GM12878 (cell line): Measurements from ENCODE around the gene FOXP1. TPM values are rescaled to one million over a fixed set of nuclear protein-coding genes. Genes with fewer than 3 reads are reported as not detected.

Source experiments
- HSF1 ChIP-seq: fragments of 150-350 bp; IDR thresholded peaks from 2 replicates; pipeline ENCODE4 v1.6.1; 2014; ENCODE audit warnings: mild to moderate bottlenecking, low read depth, low read length
- NFXL1 ChIP-seq: fragments of 450-650 bp; IDR thresholded peaks from 2 replicates; pipeline ENCODE4 v1.6.1; 2017; ENCODE audit warnings: antibody characterized with exemption, mild to moderate bottlenecking, borderline replicate concordance
- RCOR1 ChIP-seq: conservative IDR thresholded peaks from 2 replicates; pipeline ENCODE4 v1.6.1; 2012; ENCODE audit warnings: low read depth, low read length, improper control_type of control experiment
- RELA ChIP-seq: fragments of 450-650 bp; IDR thresholded peaks from 2 replicates; pipeline ENCODE4 v1.8.0; 2014; ENCODE audit warnings: borderline replicate concordance; ENCODE audit not compliant: partially characterized antibody
- ZNF274 ChIP-seq: IDR thresholded peaks from one replicate; pipeline ENCODE4 v1.8.0; 2011; ENCODE audit not compliant: insufficient read length, insufficient read depth
- polyA plus RNA-seq, 11 experiments: library from polyadenylated mRNA; depleted of rRNA in 4 of 11; unstranded in 6 of 11; stranded (reverse) in 5 of 11; fragments of >200 nt; fragmentation: Nextera tagmentation in 4 of 11; fragmentation: Illumina TruSeq in 1 of 11; extraction: Ambion mirVana in 4 of 11; extraction: Trizol in 1 of 11; gene quantifications; 1 replicate in 1 of 11; 2 replicates in 10 of 11; pipeline versions ENCODE4 v1.2.1 to v1.2.3, GENCODE V29; 2011 to 2016; ENCODE audit warnings: inconsistent platforms in 2 of 11, missing spikeins in 2 of 11, low read depth in 1 of 11
- total RNA-seq, 4 experiments: library from RNA; depleted of rRNA in 3 of 4; stranded (reverse); fragments of >200 nt in 3 of 4; fragmentation: Illumina TruSeq in 1 of 4; extraction: Trizol in 1 of 4; gene quantifications; 2 replicates each; pipeline versions ENCODE4 v1.2.1 to v1.2.3, GENCODE V29; 2013 to 2021
- TF ChIP-seq, protein P1 (sequence below): fragments of 450-650 bp; IDR thresholded peaks from 2 replicates; pipeline ENCODE4 v1.6.1; 2018; ENCODE audit warnings: mild to moderate bottlenecking, low read depth, moderate library complexity; ENCODE audit not compliant: partially characterized antibody
- TF ChIP-seq, protein P2 (sequence below): fragments of 450-650 bp; IDR thresholded peaks from 2 replicates; pipeline ENCODE4 v1.6.1; 2016; ENCODE audit warnings: mild to moderate bottlenecking
- TF ChIP-seq, protein P3 (sequence below), 3 experiments: IDR thresholded peaks in 2 of 3; conservative IDR thresholded peaks in 1 of 3; 2 replicates each; pipeline ENCODE4 v1.5.1; 2011; ENCODE audit warnings: low read depth in 3 of 3, low read length in 3 of 3, mild to moderate bottlenecking in 3 of 3, control low read depth in 2 of 3, moderate library complexity in 2 of 3, inconsistent platforms in 1 of 3, mixed read lengths in 1 of 3; ENCODE audit not compliant: control insufficient read depth in 2 of 3, insufficient read depth in 1 of 3; ENCODE audit errors: extremely low read depth in 1 of 3

The FOXP1 gene
- total and polyA plus RNA-seq, 10 of the 15 experiments (the other 5 are each of a cell fraction or from before 2014, with no cell fraction given): 0.05 to 1.6 (median 0.20) TPM; not detected in 1

DNA sequence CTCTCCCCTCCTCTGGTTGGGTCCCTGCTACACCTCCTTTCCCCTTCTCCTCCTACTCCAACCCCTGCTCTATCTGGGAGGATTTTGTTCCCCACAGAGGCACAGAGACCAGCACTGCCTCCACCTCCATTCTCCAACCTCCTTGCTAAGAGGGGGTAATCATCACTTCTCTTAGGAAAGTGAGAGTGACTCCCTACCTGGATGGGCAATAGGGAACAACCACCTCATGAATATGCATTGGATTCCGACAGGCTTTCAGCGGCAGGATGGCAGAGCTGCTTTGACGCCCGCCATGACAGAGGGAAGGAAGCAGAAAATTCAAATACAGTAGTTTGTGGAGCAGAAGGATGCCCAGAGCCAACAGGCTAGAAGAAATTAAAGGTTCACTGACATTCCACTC is 656.3 kb downstream of the FOXP1 start (continued):
- TF ChIP-seq, protein P1, sequence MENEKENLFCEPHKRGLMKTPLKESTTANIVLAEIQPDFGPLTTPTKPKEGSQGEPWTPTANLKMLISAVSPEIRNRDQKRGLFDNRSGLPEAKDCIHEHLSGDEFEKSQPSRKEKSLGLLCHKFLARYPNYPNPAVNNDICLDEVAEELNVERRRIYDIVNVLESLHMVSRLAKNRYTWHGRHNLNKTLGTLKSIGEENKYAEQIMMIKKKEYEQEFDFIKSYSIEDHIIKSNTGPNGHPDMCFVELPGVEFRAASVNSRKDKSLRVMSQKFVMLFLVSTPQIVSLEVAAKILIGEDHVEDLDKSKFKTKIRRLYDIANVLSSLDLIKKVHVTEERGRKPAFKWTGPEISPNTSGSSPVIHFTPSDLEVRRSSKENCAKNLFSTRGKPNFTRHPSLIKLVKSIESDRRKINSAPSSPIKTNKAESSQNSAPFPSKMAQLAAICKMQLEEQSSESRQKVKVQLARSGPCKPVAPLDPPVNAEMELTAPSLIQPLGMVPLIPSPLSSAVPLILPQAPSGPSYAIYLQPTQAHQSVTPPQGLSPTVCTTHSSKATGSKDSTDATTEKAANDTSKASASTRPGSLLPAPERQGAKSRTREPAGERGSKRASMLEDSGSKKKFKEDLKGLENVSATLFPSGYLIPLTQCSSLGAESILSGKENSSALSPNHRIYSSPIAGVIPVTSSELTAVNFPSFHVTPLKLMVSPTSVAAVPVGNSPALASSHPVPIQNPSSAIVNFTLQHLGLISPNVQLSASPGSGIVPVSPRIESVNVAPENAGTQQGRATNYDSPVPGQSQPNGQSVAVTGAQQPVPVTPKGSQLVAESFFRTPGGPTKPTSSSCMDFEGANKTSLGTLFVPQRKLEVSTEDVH: no peak
- TF ChIP-seq RCOR1 (no peak), HSF1 (no peak), ZNF274 (no peak), RELA (no peak), NFXL1 (no peak)
- TF ChIP-seq, protein P2, sequence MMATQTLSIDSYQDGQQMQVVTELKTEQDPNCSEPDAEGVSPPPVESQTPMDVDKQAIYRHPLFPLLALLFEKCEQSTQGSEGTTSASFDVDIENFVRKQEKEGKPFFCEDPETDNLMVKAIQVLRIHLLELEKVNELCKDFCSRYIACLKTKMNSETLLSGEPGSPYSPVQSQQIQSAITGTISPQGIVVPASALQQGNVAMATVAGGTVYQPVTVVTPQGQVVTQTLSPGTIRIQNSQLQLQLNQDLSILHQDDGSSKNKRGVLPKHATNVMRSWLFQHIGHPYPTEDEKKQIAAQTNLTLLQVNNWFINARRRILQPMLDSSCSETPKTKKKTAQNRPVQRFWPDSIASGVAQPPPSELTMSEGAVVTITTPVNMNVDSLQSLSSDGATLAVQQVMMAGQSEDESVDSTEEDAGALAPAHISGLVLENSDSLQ: no peak
- TF ChIP-seq, protein P3, sequence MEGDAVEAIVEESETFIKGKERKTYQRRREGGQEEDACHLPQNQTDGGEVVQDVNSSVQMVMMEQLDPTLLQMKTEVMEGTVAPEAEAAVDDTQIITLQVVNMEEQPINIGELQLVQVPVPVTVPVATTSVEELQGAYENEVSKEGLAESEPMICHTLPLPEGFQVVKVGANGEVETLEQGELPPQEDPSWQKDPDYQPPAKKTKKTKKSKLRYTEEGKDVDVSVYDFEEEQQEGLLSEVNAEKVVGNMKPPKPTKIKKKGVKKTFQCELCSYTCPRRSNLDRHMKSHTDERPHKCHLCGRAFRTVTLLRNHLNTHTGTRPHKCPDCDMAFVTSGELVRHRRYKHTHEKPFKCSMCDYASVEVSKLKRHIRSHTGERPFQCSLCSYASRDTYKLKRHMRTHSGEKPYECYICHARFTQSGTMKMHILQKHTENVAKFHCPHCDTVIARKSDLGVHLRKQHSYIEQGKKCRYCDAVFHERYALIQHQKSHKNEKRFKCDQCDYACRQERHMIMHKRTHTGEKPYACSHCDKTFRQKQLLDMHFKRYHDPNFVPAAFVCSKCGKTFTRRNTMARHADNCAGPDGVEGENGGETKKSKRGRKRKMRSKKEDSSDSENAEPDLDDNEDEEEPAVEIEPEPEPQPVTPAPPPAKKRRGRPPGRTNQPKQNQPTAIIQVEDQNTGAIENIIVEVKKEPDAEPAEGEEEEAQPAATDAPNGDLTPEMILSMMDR (IDR thresholded peaks at IDR 0.05 in 2 of 3, conservative IDR thresholded peaks at IDR 0.05 in 1 of 3; ENCODE audit: control insufficient read depth in 2 of 3, extremely low read depth in 1 of 3, insufficient read depth in 1 of 3, low read depth in 3 of 3, low read length in 3 of 3): no peak
